Measurements from ENCODE around the gene GALK2.

GRCh38 chr15:49187549-49188245, 17.6 kb downstream of the GALK2 start:
- TF ChIP-seq CTCF (IDR thresholded peaks at IDR 0.05; ENCODE audit: low read length) (no peak), EZH2 (optimal IDR thresholded peaks at IDR 0.05; ENCODE audit: low read depth, low read length) (no peak), EZH2phosphoT487 (IDR thresholded peaks at IDR 0.05; ENCODE audit: low read length) (no peak)

Measured in MM.1S (cell line).